Gastrocnemius medialis (tissue), 4 donors: Measurements from ENCODE around the gene ZNF503.

Source experiments
- POLR2A ChIP-seq, 2 donors: fragments of 450-650 bp; IDR thresholded peaks; one replicate each; pipeline ENCODE4 v1.6.1; 2017; ENCODE audit warnings: antibody characterized with exemption in 2 of 2, mild to moderate bottlenecking in 2 of 2, moderate library complexity in 2 of 2
- TF ChIP-seq, protein P1 (sequence below), 5 experiments: fragments of 450-650 bp in 3 of 5; fragments of 200-600 bp in 2 of 5; sonication (generic) in 2 of 5; IDR thresholded peaks in 4 of 5; conservative IDR thresholded peaks in 1 of 5; 1 replicate in 4 of 5; 2 replicates in 1 of 5; pipeline ENCODE4 v1.5.1; 2016 to 2019; ENCODE audit warnings: antibody characterized with exemption in 5 of 5, mild to moderate bottlenecking in 3 of 5, moderate library complexity in 3 of 5

GRCh38 chr10:75377869-75378268, 23.7 kb downstream of the ZNF503 start:
- TF ChIP-seq, protein P1, sequence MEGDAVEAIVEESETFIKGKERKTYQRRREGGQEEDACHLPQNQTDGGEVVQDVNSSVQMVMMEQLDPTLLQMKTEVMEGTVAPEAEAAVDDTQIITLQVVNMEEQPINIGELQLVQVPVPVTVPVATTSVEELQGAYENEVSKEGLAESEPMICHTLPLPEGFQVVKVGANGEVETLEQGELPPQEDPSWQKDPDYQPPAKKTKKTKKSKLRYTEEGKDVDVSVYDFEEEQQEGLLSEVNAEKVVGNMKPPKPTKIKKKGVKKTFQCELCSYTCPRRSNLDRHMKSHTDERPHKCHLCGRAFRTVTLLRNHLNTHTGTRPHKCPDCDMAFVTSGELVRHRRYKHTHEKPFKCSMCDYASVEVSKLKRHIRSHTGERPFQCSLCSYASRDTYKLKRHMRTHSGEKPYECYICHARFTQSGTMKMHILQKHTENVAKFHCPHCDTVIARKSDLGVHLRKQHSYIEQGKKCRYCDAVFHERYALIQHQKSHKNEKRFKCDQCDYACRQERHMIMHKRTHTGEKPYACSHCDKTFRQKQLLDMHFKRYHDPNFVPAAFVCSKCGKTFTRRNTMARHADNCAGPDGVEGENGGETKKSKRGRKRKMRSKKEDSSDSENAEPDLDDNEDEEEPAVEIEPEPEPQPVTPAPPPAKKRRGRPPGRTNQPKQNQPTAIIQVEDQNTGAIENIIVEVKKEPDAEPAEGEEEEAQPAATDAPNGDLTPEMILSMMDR (IDR thresholded peaks at IDR 0.05 in 4 of 5, conservative IDR thresholded peaks at IDR 0.05 in 1 of 5) = no peak
- TF ChIP-seq POLR2A (IDR thresholded peaks at IDR 0.05) = no peak
